ENCODE measurements around the gene ASIC3.

- TF ChIP-seq CTCF (optimal IDR thresholded peaks at IDR 0.05 in 1 of 3, IDR thresholded peaks at IDR 0.05 in 1 of 3, conservative IDR thresholded peaks at IDR 0.05 in 1 of 3; ENCODE audit: extremely low read depth in 1 of 3, insufficient read depth in 2 of 3, low read length in 3 of 3) (no peak), EZH2 (IDR thresholded peaks at IDR 0.05; ENCODE audit: low read length) (no peak)
These were observed 33.4 kb upstream of the ASIC3 start for GRCh38 chr7:151014950-151015349.
